A673 (cell line): ENCODE data around the gene SERINC5.

Experiments used
- EZH2 ChIP-seq: fragments of 200-600 bp; sonication (generic); IDR thresholded peaks from 2 replicates; pipeline ENCODE4 v1.6.1; 2017; ENCODE audit warnings: borderline replicate concordance, low read depth, mild to moderate bottlenecking, mixed read lengths, antibody characterized with exemption, low read length; ENCODE audit not compliant: poor library complexity, severe bottlenecking
- TF ChIP-seq, protein P1 (sequence below): fragments of 300-800, 200-600 bp; sonication (generic); conservative IDR thresholded peaks from 2 replicates; pipeline ENCODE4 v1.5.1; 2017; ENCODE audit warnings: low read depth, mild to moderate bottlenecking, antibody characterized with exemption, low read length, moderate library complexity, mixed read lengths

DNA sequence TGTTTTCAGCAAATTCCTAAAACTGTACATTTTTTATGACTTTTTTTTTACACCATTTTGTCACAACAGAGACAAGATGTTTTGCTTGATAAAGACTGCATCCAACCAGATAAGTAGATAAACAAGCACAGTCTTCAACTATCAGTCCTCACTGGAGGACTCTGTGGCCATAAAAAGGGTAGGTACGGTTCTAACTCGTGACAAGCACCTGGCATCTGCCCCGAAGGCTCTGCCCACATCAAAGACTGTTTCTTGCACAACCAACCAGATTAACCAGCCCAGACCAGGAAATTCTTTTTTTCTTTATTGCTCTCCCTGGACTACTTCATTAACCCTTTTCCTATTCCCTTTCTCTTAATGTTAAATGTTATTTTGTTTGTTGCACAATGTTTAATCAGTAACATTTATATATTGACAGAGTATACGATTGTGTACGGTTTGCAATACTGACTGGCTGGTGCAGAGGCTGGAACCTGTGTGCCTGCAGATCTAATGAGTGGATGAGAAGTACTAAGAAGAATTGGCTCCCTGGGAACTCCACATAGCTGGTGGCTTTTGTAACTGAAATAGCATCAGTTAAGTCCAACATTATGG, 74.1 kb downstream of the SERINC5 start:
- TF ChIP-seq, protein P1, sequence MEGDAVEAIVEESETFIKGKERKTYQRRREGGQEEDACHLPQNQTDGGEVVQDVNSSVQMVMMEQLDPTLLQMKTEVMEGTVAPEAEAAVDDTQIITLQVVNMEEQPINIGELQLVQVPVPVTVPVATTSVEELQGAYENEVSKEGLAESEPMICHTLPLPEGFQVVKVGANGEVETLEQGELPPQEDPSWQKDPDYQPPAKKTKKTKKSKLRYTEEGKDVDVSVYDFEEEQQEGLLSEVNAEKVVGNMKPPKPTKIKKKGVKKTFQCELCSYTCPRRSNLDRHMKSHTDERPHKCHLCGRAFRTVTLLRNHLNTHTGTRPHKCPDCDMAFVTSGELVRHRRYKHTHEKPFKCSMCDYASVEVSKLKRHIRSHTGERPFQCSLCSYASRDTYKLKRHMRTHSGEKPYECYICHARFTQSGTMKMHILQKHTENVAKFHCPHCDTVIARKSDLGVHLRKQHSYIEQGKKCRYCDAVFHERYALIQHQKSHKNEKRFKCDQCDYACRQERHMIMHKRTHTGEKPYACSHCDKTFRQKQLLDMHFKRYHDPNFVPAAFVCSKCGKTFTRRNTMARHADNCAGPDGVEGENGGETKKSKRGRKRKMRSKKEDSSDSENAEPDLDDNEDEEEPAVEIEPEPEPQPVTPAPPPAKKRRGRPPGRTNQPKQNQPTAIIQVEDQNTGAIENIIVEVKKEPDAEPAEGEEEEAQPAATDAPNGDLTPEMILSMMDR, result no peak
- TF ChIP-seq EZH2, result no peak
